Natural killer cell (primary cell): ENCODE results near the gene HIVEP3. TPM values are rescaled to one million over a fixed set of nuclear protein-coding genes. Genes with fewer than 3 reads are reported as not detected.

Source experiments
- ATAC-seq, 3 donors: fragments of 150-1000 bp in 2 of 3; fragments of 200-7000 bp in 1 of 3; cut with Tn5 transposase; 1 replicate in 1 of 3; 2 replicates in 2 of 3; pipeline ENCODE4 v1.10.0; 2021; ENCODE audit warnings: mild to moderate bottlenecking in 2 of 3, moderate library complexity in 2 of 3
- DNase-seq, 2 donors: peaks; one replicate each; pipeline versions ENCODE4 v3.0.0 to v3.0.0-alpha.2; 2013 to 2021; ENCODE audit warnings: mixed read lengths in 1 of 2
- H3K27ac ChIP-seq: one replicate; pipeline ENCODE4 v1.5.1; 2013; ENCODE audit warnings: mild to moderate bottlenecking, low read length
- H3K27me3 ChIP-seq: one replicate; pipeline ENCODE4 v1.6.1; 2013; ENCODE audit warnings: low read length; ENCODE audit not compliant: control insufficient read depth, insufficient read depth
- H3K36me3 ChIP-seq: one replicate; pipeline ENCODE4 v1.6.1; 2013; ENCODE audit warnings: low read length; ENCODE audit not compliant: control insufficient read depth, insufficient read depth
- H3K4me1 ChIP-seq: one replicate; pipeline ENCODE4 v1.6.1; 2013; ENCODE audit warnings: low read length; ENCODE audit not compliant: control insufficient read depth, insufficient read depth
- H3K4me3 ChIP-seq: one replicate; pipeline ENCODE4 v1.5.1; 2013; ENCODE audit warnings: low read length
- H3K9me3 ChIP-seq: one replicate; pipeline ENCODE4 v1.6.1; 2013; ENCODE audit warnings: low read length; ENCODE audit not compliant: control insufficient read depth, insufficient read depth
- H3K27ac Mint-ChIP-seq, 2 donors: one replicate each; pipeline ENCODE4 v1.8.0; 2022; ENCODE audit warnings: mild to moderate bottlenecking in 2 of 2, mixed read lengths in 2 of 2, moderate library complexity in 1 of 2
- H3K27me3 Mint-ChIP-seq, 2 donors: one replicate each; pipeline ENCODE4 v1.8.0; 2022; ENCODE audit warnings: low read depth in 2 of 2, mixed read lengths in 2 of 2
- H3K36me3 Mint-ChIP-seq: one replicate; pipeline ENCODE4 v1.8.0; 2022; ENCODE audit warnings: mixed read lengths
- H3K4me1 Mint-ChIP-seq, 2 donors: one replicate each; pipeline ENCODE4 v1.8.0; 2022; ENCODE audit warnings: mixed read lengths in 2 of 2
- H3K4me3 Mint-ChIP-seq: one replicate; pipeline ENCODE4 v1.8.0; 2022; ENCODE audit warnings: mild to moderate bottlenecking, moderate library complexity, mixed read lengths
- H3K9me3 Mint-ChIP-seq, 2 donors: one replicate each; pipeline ENCODE4 v1.8.0; 2022; ENCODE audit warnings: mixed read lengths in 2 of 2
- WGBS: methylation state at CpG from one replicate; pipeline ENCODE4 v1.1.7; 2013; ENCODE audit warnings: missing lambda C conversion rate; ENCODE audit not compliant: insufficient coverage; 5-methylcytosine and 5-hydroxymethylcytosine counted together
- intact Hi-C: fragments of 100-400 bp; cut with micrococcal nuclease; formaldehyde crosslinking; loops from one replicate; pipeline ENCODE4 v1.14.2; 2022
- total RNA-seq, 4 donors: library from RNA; stranded (reverse); fragments of 120-200 nt in 1 of 4; gene quantifications; one replicate each; pipeline versions ENCODE4 v1.2.3 to v1.2.4, GENCODE V29; 2013 to 2022
- TF ChIP-seq, protein P1 (sequence below): fragments of 200-600 bp; IDR thresholded peaks from one replicate; pipeline ENCODE4 v1.8.0; 2022; ENCODE audit warnings: antibody characterized with exemption

HIVEP3 gene
- total RNA-seq, 3 donors from 2014 or later (not counting 1 experiment from before 2014, with no cell fraction given), result 26.2 to 35.2 (median 29.8) TPM

DNA sequence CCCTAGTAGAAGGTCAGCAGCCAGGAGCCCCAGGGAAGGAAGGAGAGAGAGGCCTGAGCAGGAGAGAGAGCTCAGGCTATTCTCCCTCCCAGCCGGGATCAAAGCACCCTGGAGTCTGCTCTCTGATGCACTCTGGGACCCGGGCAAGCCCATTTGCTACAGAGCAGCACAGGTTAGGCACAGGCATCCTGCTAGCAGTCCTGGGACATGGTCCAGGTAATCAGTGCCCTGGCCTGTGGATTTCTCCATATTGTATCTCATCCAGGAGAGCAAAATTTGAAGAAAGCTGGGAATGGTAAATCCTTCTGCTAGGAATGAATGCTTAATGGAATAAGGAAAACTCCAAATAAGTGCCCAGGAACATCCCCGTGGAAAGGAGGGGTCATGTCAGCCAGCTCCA is 130.3 kb downstream of the HIVEP3 start:
- intact Hi-C loops, result no loop called here
- no peak overlapping the region for H3K27ac Mint-ChIP-seq
- DNase-seq (no peak), ATAC-seq (no peak)
- Histone ChIP-seq H3K4me3 (no peak overlapping the region), H3K27ac (no peak overlapping the region), H3K27me3 (no peaks in the 10 kb centered on the region), H3K9me3 (no peaks in the 10 kb centered on the region), H3K36me3 (no peaks in the 10 kb centered on the region), H3K4me1 (peaks cover 49% of the 10 kb centered on the region)
- no peaks in the 10 kb centered on the region for H3K36me3 Mint-ChIP-seq
- H3K4me1 Mint-ChIP-seq, result peaks cover 64 to 66% of the 10 kb centered on the region in 2 donors
- no peaks in the 10 kb centered on the region for H3K27me3 Mint-ChIP-seq
- WGBS, result 98% methylated on average over 3 of the region's 3 CpGs
- H3K9me3 Mint-ChIP-seq, result no peaks in the 10 kb centered on the region
- TF ChIP-seq, protein P1, sequence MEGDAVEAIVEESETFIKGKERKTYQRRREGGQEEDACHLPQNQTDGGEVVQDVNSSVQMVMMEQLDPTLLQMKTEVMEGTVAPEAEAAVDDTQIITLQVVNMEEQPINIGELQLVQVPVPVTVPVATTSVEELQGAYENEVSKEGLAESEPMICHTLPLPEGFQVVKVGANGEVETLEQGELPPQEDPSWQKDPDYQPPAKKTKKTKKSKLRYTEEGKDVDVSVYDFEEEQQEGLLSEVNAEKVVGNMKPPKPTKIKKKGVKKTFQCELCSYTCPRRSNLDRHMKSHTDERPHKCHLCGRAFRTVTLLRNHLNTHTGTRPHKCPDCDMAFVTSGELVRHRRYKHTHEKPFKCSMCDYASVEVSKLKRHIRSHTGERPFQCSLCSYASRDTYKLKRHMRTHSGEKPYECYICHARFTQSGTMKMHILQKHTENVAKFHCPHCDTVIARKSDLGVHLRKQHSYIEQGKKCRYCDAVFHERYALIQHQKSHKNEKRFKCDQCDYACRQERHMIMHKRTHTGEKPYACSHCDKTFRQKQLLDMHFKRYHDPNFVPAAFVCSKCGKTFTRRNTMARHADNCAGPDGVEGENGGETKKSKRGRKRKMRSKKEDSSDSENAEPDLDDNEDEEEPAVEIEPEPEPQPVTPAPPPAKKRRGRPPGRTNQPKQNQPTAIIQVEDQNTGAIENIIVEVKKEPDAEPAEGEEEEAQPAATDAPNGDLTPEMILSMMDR, result no peak
- H3K4me3 Mint-ChIP-seq, result no peak overlapping the region

DNA sequence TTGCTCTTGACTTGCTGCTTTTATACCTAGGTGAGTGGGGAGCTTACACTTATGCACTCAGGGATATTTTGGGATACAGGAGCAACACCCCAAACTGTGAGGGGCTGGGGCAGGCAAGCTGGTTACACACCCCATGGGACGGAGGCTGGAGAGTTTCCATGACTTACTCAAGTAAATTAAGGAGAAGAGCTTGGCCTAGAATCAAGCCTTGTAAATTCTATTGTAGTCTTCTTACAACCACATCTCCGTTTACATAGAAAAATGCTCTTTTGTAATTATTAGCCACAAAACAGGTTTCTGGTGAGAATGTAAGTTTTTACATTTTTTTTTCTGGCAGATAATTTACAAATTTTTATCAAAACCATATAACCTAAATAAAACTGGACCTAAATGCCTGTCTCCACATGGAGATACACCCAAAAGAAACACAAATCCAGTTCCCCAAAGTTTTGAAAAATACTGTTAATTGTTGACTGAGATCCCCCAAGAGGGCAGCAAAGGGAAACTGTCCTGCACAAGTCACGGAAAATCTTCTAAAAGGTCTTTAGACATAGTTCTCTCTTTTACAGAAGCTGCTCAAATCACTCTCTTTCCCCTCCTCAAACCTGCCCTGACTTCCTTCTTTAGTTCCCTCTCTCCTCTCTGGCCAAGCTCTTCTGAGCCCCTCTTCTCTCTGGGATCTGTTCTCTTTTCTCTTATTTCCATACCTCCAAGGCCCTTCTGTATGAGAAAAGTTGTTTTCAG is 134.0 kb downstream of the HIVEP3 start:
- no peaks in the 10 kb centered on the region for H3K9me3 Mint-ChIP-seq
- TF ChIP-seq, protein P1, result no peak
- H3K4me3 Mint-ChIP-seq, result no peak overlapping the region
- no peaks in the 10 kb centered on the region for H3K36me3 Mint-ChIP-seq
- H3K4me3 ChIP-seq, result no peak overlapping the region
- no peaks in the 10 kb centered on the region for H3K27me3 ChIP-seq
- ATAC-seq (no peak), DNase-seq (no peak)
- no peak overlapping the region for H3K27ac Mint-ChIP-seq
- H3K27me3 Mint-ChIP-seq, result no peaks in the 10 kb centered on the region
- H3K27ac ChIP-seq, result no peak overlapping the region
- no peaks in the 10 kb centered on the region for H3K9me3 ChIP-seq
- H3K4me1 Mint-ChIP-seq, result peaks cover 52 to 57% of the 10 kb centered on the region in 2 donors
- H3K4me1 ChIP-seq, result peaks cover 23% of the 10 kb centered on the region
- 76% methylated on average over 2 of the region's 3 CpGs for WGBS
- intact Hi-C loops, result no loop called here
- H3K36me3 ChIP-seq, result no peaks in the 10 kb centered on the region

DNA sequence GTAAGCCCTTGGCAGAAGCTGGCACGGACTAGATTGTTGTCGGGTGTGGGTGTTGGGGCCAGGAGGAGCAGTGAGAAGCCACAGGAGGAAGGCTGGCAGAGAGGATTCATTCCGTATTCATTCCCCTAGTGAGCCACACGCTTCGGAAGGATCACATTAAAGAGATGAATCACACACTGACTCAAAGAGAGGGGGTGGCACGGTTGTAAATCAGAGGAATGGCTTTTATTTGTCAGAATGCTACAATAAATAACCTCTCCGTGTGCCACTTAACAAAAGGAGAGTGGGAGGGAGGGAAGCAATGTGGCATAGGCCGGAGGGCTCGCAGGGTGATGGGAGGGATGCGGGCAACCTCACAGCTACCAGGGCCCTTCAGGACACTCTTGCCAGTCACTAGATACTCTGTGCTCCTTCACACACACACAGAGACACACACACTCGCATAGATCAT is 135.5 kb downstream of the HIVEP3 start:
- TF ChIP-seq, protein P1, result no peak
- H3K36me3 Mint-ChIP-seq, result no peaks in the 10 kb centered on the region
- H3K36me3 ChIP-seq, result no peaks in the 10 kb centered on the region
- intact Hi-C loops, result no loop called here
- ATAC-seq (peak in 1 of 3 donors; percentile 54), DNase-seq (peak in 1 of 2 donors; percentile 13)
- peak overlapping the region; percentile 7 for H3K4me3 Mint-ChIP-seq
- WGBS, result 29% methylated on average over 7 of the region's 11 CpGs
- H3K4me1 Mint-ChIP-seq, result peaks cover 47 to 51% of the 10 kb centered on the region in 2 donors
- H3K27me3 ChIP-seq, result no peaks in the 10 kb centered on the region
- H3K4me1 ChIP-seq, result peaks cover 20% of the 10 kb centered on the region
- no peaks in the 10 kb centered on the region for H3K9me3 Mint-ChIP-seq
- H3K27ac Mint-ChIP-seq, result peak overlapping the region in 1 of 2 donors; percentile 26
- no peaks in the 10 kb centered on the region for H3K27me3 Mint-ChIP-seq
- H3K9me3 ChIP-seq, result no peaks in the 10 kb centered on the region
- peak overlapping the region; percentile 31 for H3K27ac ChIP-seq
- H3K4me3 ChIP-seq, result no peak overlapping the region
